PC-3 (cell line): ENCODE data around the gene OSBPL8.

Experiments used
- CTCF ChIP-seq: fragments of 300-600 bp; sonication (generic); conservative IDR thresholded peaks from 2 replicates; pipeline ENCODE4 v1.5.1; 2017; ENCODE audit warnings: antibody characterized with exemption, low read depth, mild to moderate bottlenecking, low read length
- EZH2phosphoT487 ChIP-seq: fragments of 300-600 bp; sonication (generic); IDR thresholded peaks from 2 replicates; pipeline ENCODE4 v1.6.1; 2018; ENCODE audit warnings: mild to moderate bottlenecking, antibody characterized with exemption, low read length, borderline replicate concordance

GRCh38 chr12:76422154-76422542 lies 137.4 kb downstream of the OSBPL8 start:
- no peak for TF ChIP-seq CTCF
- TF ChIP-seq EZH2phosphoT487 = no peak
